Hepatocyte (in vitro differentiated cells): ENCODE data around the gene GNG13. TPM values are rescaled to one million over a fixed set of nuclear protein-coding genes. Genes with fewer than 3 reads are reported as not detected.

ENCODE experiments used
- DNase-seq: peaks from one replicate; pipeline ENCODE4 v3.0.0-alpha.2; 2016; ENCODE audit warnings: low spot score
- H2AFZ ChIP-seq: fragments of 200-600 bp; sonication (generic); 2 replicates; pipeline ENCODE4 v1.6.0; 2016; ENCODE audit warnings: antibody characterized with exemption, mild to moderate bottlenecking
- H3K27ac ChIP-seq: fragments of 200-600 bp; sonication (generic); 2 replicates; pipeline ENCODE4 v1.5.1; 2016; ENCODE audit warnings: mild to moderate bottlenecking
- H3K27me3 ChIP-seq: fragments of 200-600 bp; sonication (generic); 2 replicates; pipeline ENCODE4 v1.6.1; 2016
- H3K36me3 ChIP-seq: fragments of 200-600 bp; sonication (generic); replicated peaks from 2 replicates; pipeline ENCODE4 v1.5.1; 2016; ENCODE audit warnings: low read depth; ENCODE audit not compliant: insufficient read depth
- H3K4me1 ChIP-seq: fragments of 200-600 bp; sonication (generic); 2 replicates; pipeline ENCODE4 v1.5.1; 2016; ENCODE audit warnings: mild to moderate bottlenecking, moderate library complexity; ENCODE audit not compliant: insufficient read depth
- H3K4me2 ChIP-seq: fragments of 200-600 bp; sonication (generic); 2 replicates; pipeline ENCODE4 v1.6.0; 2016
- H3K4me3 ChIP-seq: fragments of 200-600 bp; sonication (generic); 2 replicates; pipeline ENCODE4 v1.5.1; 2016; ENCODE audit warnings: mild to moderate bottlenecking
- H3K79me2 ChIP-seq: fragments of 200-600 bp; sonication (generic); 2 replicates; pipeline ENCODE4 v1.6.0; 2017; ENCODE audit warnings: mild to moderate bottlenecking
- H3K9me2 ChIP-seq: fragments of 200-600 bp; sonication (generic); replicated peaks from 2 replicates; pipeline ENCODE4 v1.6.0; 2017; ENCODE audit warnings: mild to moderate bottlenecking; ENCODE audit not compliant: insufficient read depth
- H3K9me3 ChIP-seq: fragments of 200-600 bp; sonication (generic); 2 replicates; pipeline ENCODE4 v1.5.1; 2016; ENCODE audit warnings: low read depth, mild to moderate bottlenecking
- H4K20me1 ChIP-seq: fragments of 200-600 bp; sonication (generic); 2 replicates; pipeline ENCODE4 v1.6.0; 2016; ENCODE audit warnings: mild to moderate bottlenecking; ENCODE audit not compliant: insufficient read depth, poor library complexity, severe bottlenecking
- CTCF ChIP-seq: fragments of 200-600 bp; sonication (generic); IDR thresholded peaks from 2 replicates; pipeline ENCODE4 v1.5.1; 2016; ENCODE audit warnings: antibody characterized with exemption, mild to moderate bottlenecking; ENCODE audit not compliant: poor library complexity
- EZH2 ChIP-seq: fragments of 200-600 bp; sonication (generic); IDR thresholded peaks from 2 replicates; pipeline ENCODE4 v1.6.1; 2016; ENCODE audit warnings: antibody characterized with exemption, mild to moderate bottlenecking, borderline replicate concordance
- EZH2phosphoT487 ChIP-seq: fragments of 200-600 bp; sonication (generic); IDR thresholded peaks from one replicate; pipeline ENCODE4 v1.6.1; 2018; ENCODE audit warnings: antibody characterized with exemption, mild to moderate bottlenecking, low read depth, moderate library complexity; ENCODE audit not compliant: unreplicated experiment, severe bottlenecking
- WGBS: methylation state at CpG from one replicate; pipeline ENCODE4 v1.1.6; 2016; ENCODE audit warnings: low lambda C conversion rate; ENCODE audit errors: missing lambda C conversion rate; 5-methylcytosine and 5-hydroxymethylcytosine counted together
- polyA plus RNA-seq: library from polyadenylated mRNA; unstranded; fragments of >200 nt; fragmentation: Nextera tagmentation; extraction: Ambion mirVana; gene quantifications from 2 replicates; pipeline ENCODE4 v1.2.1, GENCODE V29; 2016
- total RNA-seq: library from RNA; depleted of rRNA; stranded (reverse); fragments of >200 nt; gene quantifications from 2 replicates; pipeline ENCODE4 v1.2.3, GENCODE V29; 2014

GNG13 gene
- total and polyA plus RNA-seq, 2 experiments from 2014 or later = not detected

- Histone ChIP-seq H3K9me2 (no peaks in the 10 kb centered on the region), H3K27ac (no peak overlapping the region), H2AFZ (no peak overlapping the region), H3K4me2 (no peak overlapping the region), H3K27me3 (no peaks in the 10 kb centered on the region), H3K36me3 (no peaks in the 10 kb centered on the region), H3K4me1 (peaks cover 7% of the 10 kb centered on the region), H3K9me3 (no peaks in the 10 kb centered on the region), H4K20me1 (peaks cover 5% of the 10 kb centered on the region), H3K4me3 (no peak overlapping the region), H3K79me2 (peaks cover 12% of the 10 kb centered on the region)
- no peak for DNase-seq
- 74% methylated on average over 10 of the region's 17 CpGs for WGBS
- TF ChIP-seq EZH2phosphoT487 = no peak
- no peak for TF ChIP-seq EZH2
- no peak for TF ChIP-seq CTCF
Measured at GRCh38 chr16:783404-784161, 17.0 kb downstream of the GNG13 start.

GRCh38 chr16:782766-783403, 17.6 kb downstream of the GNG13 start:
- Histone ChIP-seq H4K20me1 (peaks cover 5% of the 10 kb centered on the region), H3K9me2 (no peaks in the 10 kb centered on the region), H3K79me2 (peaks cover 10% of the 10 kb centered on the region), H2AFZ (no peak overlapping the region), H3K4me1 (peaks cover 7% of the 10 kb centered on the region), H3K27me3 (no peaks in the 10 kb centered on the region), H3K36me3 (no peaks in the 10 kb centered on the region), H3K4me2 (no peak overlapping the region), H3K9me3 (no peaks in the 10 kb centered on the region), H3K4me3 (no peak overlapping the region), H3K27ac (no peak overlapping the region)
- 88% methylated on average over 32 of the region's 36 CpGs for WGBS
- no peak for DNase-seq
- TF ChIP-seq EZH2 (no peak), CTCF (no peak), EZH2phosphoT487 (no peak)

DNA sequence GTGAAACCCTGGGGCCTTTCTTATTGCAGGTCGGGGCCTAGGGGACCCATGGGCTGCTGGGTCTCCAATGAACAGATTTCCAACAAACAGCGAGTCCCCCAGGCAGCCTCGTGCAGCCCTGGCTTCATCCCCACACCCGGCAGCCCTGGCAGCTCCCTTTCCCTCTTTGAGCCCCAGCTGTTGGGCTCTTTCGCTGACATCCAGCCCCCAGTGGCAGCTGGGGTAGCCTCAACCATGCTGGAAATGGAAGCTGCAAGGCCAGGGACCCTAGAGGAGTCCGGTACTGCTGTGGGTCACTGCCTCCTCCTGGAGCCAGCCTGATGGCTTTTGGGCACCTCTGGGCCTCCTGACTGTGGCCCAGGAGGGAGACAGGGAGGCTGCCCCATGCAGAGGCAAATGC, 18.3 kb downstream of the GNG13 start:
- Histone ChIP-seq H3K36me3 (no peaks in the 10 kb centered on the region), H3K9me3 (no peaks in the 10 kb centered on the region), H3K27ac (no peak overlapping the region), H3K79me2 (peaks cover 4% of the 10 kb centered on the region), H4K20me1 (no peaks in the 10 kb centered on the region), H3K4me1 (peaks cover 3% of the 10 kb centered on the region), H2AFZ (no peak overlapping the region), H3K4me3 (no peak overlapping the region), H3K27me3 (no peaks in the 10 kb centered on the region), H3K9me2 (no peaks in the 10 kb centered on the region), H3K4me2 (no peak overlapping the region)
- no peak for DNase-seq
- 78% methylated on average over 6 of the region's 6 CpGs for whole genome bisulfite sequencing
- TF ChIP-seq CTCF = no peak
- TF ChIP-seq EZH2phosphoT487 = no peak
- TF ChIP-seq EZH2 = no peak
